GM12874 (cell line): ENCODE data around the gene ZBTB20.

Experiments used
- TF ChIP-seq, protein P1 (sequence below): IDR thresholded peaks from 2 replicates; pipeline ENCODE4 v1.5.1; 2011; ENCODE audit warnings: low read depth, mild to moderate bottlenecking, control low read depth, low read length, moderate library complexity; ENCODE audit not compliant: insufficient read depth

The ZBTB20 gene

GRCh38 chr3:115134648-115135347, 12.3 kb downstream of the ZBTB20 start:
- TF ChIP-seq, protein P1, sequence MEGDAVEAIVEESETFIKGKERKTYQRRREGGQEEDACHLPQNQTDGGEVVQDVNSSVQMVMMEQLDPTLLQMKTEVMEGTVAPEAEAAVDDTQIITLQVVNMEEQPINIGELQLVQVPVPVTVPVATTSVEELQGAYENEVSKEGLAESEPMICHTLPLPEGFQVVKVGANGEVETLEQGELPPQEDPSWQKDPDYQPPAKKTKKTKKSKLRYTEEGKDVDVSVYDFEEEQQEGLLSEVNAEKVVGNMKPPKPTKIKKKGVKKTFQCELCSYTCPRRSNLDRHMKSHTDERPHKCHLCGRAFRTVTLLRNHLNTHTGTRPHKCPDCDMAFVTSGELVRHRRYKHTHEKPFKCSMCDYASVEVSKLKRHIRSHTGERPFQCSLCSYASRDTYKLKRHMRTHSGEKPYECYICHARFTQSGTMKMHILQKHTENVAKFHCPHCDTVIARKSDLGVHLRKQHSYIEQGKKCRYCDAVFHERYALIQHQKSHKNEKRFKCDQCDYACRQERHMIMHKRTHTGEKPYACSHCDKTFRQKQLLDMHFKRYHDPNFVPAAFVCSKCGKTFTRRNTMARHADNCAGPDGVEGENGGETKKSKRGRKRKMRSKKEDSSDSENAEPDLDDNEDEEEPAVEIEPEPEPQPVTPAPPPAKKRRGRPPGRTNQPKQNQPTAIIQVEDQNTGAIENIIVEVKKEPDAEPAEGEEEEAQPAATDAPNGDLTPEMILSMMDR = no peak

DNA sequence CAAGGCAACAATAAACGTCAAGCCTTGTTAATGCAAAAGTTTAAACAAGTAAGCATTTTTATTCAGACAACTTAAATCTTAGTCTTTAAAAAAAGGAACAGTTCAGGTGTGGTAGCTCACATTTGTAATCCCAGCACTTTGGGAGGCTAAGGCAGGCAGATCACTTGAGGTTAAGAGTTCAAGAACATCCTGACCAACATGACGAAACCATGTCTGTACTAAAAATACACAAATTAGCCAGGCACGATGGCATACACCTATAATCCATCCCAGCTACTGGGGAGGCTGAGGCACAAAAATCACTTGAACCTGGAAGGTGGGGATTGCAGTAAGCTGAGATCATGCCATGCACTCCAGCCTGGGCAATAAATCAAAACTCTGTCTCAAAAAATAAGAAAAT, 19.9 kb downstream of the ZBTB20 start:
- TF ChIP-seq, protein P1 = no peak

GRCh38 chr3:115120597-115120996, 26.5 kb downstream of the ZBTB20 start:
- TF ChIP-seq, protein P1 = no peak

GRCh38 chr3:115113367-115113766, 33.7 kb downstream of the ZBTB20 start:
- TF ChIP-seq, protein P1 = no peak

GRCh38 chr3:115111632-115112031, 35.5 kb downstream of the ZBTB20 start:
- TF ChIP-seq, protein P1 = no peak

GRCh38 chr3:115110830-115111229, 36.3 kb downstream of the ZBTB20 start:
- TF ChIP-seq, protein P1 = no peak

GRCh38 chr3:115108614-115109013, 38.5 kb downstream of the ZBTB20 start:
- TF ChIP-seq, protein P1 = no peak
